SKM-1 treated with dmso at 0.1 percent for 144 hours (cell line): ENCODE data around the gene CCSER1.
"Not testable (repeated sequence)": the region's sequence is repeated elsewhere in the genome, so short reads cannot be mapped to it uniquely, and the experiment has no call there.

Experiments used
- DNase-seq: peaks from one replicate; lab custom pipeline; 2025; ENCODE audit not compliant: unreplicated experiment; lab: John Stamatoyannopoulos, UW

The CCSER1 gene

GRCh38 chr4:91325495-91325894, 1198.3 kb downstream of the CCSER1 start:
- DNase-seq, result no peak

GRCh38 chr4:91326167-91326566, 1199.0 kb downstream of the CCSER1 start:
- not testable (repeated sequence) for DNase-seq

GRCh38 chr4:91330555-91331137, 1203.5 kb downstream of the CCSER1 start:
- DNase-seq, result no peak

GRCh38 chr4:91340822-91341221, 1213.6 kb downstream of the CCSER1 start:
- DNase-seq, result no peak

GRCh38 chr4:91345632-91346031, 1218.4 kb downstream of the CCSER1 start:
- no peak for DNase-seq

- DNase-seq, result not testable (repeated sequence)
Measured at GRCh38 chr4:91356496-91356895, 1229.3 kb downstream of the CCSER1 start.

GRCh38 chr4:91358016-91358415, 1230.8 kb downstream of the CCSER1 start:
- DNase-seq, result not testable (repeated sequence)

GRCh38 chr4:91358621-91359020, 1231.4 kb downstream of the CCSER1 start:
- DNase-seq, result not testable (repeated sequence)

GRCh38 chr4:91359041-91360031, 1232.1 kb downstream of the CCSER1 start:
- no peak for DNase-seq

GRCh38 chr4:91362125-91362524, 1234.9 kb downstream of the CCSER1 start:
- DNase-seq, result no peak

- DNase-seq, result no peak
Measured at GRCh38 chr4:91366554-91366953, 1239.4 kb downstream of the CCSER1 start.

- DNase-seq, result no peak
Measured at GRCh38 chr4:91369116-91369515, 1241.9 kb downstream of the CCSER1 start.

- no peak for DNase-seq
Measured at GRCh38 chr4:91373546-91373945, 1246.4 kb downstream of the CCSER1 start.

GRCh38 chr4:91405431-91405830, 1278.2 kb downstream of the CCSER1 start:
- not testable (repeated sequence) for DNase-seq

- DNase-seq, result no peak
Measured at GRCh38 chr4:91422011-91422410, 1294.8 kb downstream of the CCSER1 start.

GRCh38 chr4:91426725-91427124, 1299.5 kb downstream of the CCSER1 start:
- no peak for DNase-seq

GRCh38 chr4:91427171-91427570, 1300.0 kb downstream of the CCSER1 start:
- DNase-seq, result no peak

- DNase-seq, result no peak
Measured at GRCh38 chr4:91434631-91435030, 1307.4 kb downstream of the CCSER1 start.

GRCh38 chr4:91436556-91436955, 1309.4 kb downstream of the CCSER1 start:
- no peak for DNase-seq

GRCh38 chr4:91447168-91447567, 1320.0 kb downstream of the CCSER1 start:
- no peak for DNase-seq

GRCh38 chr4:91448668-91449330, 1321.6 kb downstream of the CCSER1 start:
- peak; percentile 77 for DNase-seq

GRCh38 chr4:91454111-91454510, 1326.9 kb downstream of the CCSER1 start:
- DNase-seq, result no peak
